Retinal pigment epithelial cell (primary cell): Measurements from ENCODE around the gene OGN.

Experiments used
- DNase-seq: peaks from one replicate; pipeline ENCODE4 v3.0.0-alpha.2; 2010; ENCODE audit warnings: low read depth
- H3K4me3 ChIP-seq: 2 replicates; pipeline ENCODE4 v1.5.1; 2011; ENCODE audit warnings: mild to moderate bottlenecking, low read length, control low read depth, moderate library complexity
- CTCF ChIP-seq: conservative IDR thresholded peaks from 2 replicates; pipeline ENCODE4 v1.5.1; 2011; ENCODE audit warnings: low read depth, low read length, control low read depth, inconsistent platforms

OGN gene

GRCh38 chr9:92385953-92386352 lies 18.4 kb downstream of the OGN start:
- no peak for TF ChIP-seq CTCF
- no peak overlapping the region for H3K4me3 ChIP-seq
- DNase-seq = no peak

GRCh38 chr9:92385477-92385876 lies 18.9 kb downstream of the OGN start:
- no peak overlapping the region for H3K4me3 ChIP-seq
- TF ChIP-seq CTCF = no peak
- DNase-seq = no peak

DNA sequence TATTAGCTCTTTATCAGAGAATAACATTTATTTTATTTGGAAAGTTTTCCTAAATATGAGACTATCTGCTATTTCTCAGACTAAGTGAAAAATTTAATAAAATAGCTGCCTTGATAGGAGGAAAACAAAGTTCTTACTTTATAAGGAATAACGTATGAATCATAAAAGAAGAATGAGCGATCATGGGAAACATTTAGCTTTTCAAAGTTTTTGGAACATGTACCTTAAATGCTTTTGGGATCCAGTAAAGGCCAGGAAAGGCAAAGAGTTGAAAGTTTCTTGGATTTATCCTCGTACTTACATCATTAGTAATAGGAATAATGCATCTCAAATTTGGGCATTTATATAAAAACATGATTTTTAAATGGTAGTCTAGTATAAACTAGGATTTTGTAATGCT lies 19.4 kb downstream of the OGN start:
- no peak for TF ChIP-seq CTCF
- no peak overlapping the region for H3K4me3 ChIP-seq
- no peak for DNase-seq

DNA sequence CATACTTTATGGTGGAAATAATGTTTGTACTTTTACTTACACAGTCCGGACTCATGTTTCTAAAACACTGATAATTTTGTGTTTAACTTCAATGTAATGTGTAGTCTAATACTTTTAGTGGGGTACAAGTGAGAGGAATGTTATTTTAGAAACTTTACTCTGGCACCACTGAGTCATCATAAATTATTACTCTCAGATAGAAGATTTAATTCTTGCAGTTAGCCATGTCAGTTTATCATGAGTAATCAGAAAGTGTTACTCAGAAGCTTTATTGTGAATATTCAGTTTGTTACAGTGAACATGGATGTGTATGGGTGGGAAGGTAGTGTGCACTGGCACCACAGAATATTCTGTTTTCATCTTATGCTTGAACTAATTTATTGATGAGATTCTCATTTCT lies 20.0 kb downstream of the OGN start:
- TF ChIP-seq CTCF = no peak
- no peak overlapping the region for H3K4me3 ChIP-seq
- no peak for DNase-seq

DNA sequence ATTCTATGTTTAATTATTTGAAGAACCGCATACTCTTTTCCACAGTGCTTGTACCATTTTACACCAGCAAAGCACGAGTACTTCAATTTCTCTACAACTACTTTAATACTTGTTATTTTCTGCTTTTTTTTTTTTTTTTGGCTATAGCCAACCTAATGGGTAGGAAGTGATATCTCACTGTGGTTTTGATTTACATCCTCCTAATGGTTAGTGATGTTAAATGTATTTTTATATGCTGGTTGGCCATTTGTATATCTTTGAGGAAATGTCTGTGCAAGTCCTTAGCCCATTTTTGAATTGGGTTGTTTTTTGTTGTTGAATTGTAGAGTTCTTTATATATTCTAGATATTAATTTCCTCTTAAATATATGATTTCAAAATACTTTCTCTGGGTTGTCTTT lies 22.6 kb downstream of the OGN start:
- no peak overlapping the region for H3K4me3 ChIP-seq
- DNase-seq = no peak
- TF ChIP-seq CTCF = no peak

DNA sequence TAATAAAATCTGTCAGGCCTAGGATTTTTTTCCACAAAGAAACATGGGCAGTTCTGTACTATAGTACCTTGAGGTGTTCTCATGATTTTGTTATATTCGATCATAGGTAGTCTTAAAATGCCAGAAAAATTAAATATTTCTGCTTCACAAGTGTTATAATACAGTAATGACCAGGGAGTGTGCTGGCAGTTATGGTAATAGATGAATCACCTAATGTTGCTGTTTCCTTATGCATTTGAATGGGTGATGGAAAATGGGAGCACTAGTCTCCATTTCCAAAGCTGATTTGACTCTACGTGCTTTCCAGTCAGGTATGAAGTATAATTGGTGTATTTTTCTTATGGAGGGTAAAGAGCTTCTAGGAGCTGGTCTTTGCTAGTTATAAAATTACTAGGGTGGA lies 23.8 kb downstream of the OGN start:
- H3K4me3 ChIP-seq = no peak overlapping the region
- no peak for TF ChIP-seq CTCF
- DNase-seq = no peak

DNA sequence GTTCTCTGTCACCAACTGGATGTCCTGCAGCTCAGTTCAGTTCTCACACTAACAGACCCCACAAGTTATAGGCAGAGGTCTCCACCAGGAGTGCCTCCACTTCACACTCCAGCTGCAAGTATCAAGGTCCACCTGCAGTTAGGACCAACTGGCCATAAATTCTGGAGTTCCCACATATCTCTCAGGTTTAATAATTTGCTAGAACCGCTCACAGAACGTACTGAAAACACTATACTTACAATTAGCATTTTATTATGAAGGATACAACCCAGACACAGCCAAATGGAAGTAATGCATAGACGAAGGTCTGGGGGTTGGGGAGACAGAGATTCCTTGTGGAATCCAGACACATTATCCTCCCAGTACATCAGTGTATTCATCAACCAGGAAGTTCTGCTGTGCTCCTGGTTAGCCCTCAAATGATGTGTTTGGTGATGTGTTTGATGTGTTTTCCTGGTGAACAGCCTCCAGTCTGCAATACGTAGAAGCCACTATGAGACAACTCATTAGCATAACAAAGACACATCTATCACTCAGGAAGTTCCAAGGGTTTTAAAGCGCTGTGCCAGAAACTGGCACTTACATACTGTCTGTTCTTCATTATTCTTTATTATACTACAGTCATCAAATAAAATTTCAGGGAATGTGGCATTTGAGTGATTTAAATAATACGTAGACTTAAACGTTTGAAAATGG lies 25.4 kb downstream of the OGN start:
- DNase-seq = no peak
- no peak for TF ChIP-seq CTCF

More for the DNA sequence above, 25.4 kb downstream of the OGN start:
- no peak overlapping the region for H3K4me3 ChIP-seq
